Keratinocyte (primary cell): ENCODE results near the gene STAC2.

Experiments used
- CTCF ChIP-seq, 3 experiments: IDR thresholded peaks in 1 of 3; conservative IDR thresholded peaks in 1 of 3; optimal IDR thresholded peaks in 1 of 3; 2 replicates in 2 of 3; 3 replicates in 1 of 3; pipeline versions ENCODE3 to v1.5.1; 2011; ENCODE audit warnings: low read length in 3 of 3, mild to moderate bottlenecking in 3 of 3, moderate library complexity in 2 of 3, control low read depth in 1 of 3, inconsistent platforms in 1 of 3; ENCODE audit not compliant: insufficient read depth in 2 of 3; ENCODE audit errors: extremely low read depth in 1 of 3
- EZH2 ChIP-seq: IDR thresholded peaks from one replicate; pipeline ENCODE4 v1.6.1; 2012; ENCODE audit warnings: inconsistent platforms, mild to moderate bottlenecking, low read length, moderate library complexity

- TF ChIP-seq CTCF (optimal IDR thresholded peaks at IDR 0.05 in 1 of 3, IDR thresholded peaks at IDR 0.05 in 1 of 3, conservative IDR thresholded peaks at IDR 0.05 in 1 of 3; ENCODE audit: extremely low read depth in 1 of 3, insufficient read depth in 2 of 3, low read length in 3 of 3): peak; percentile 94 to 98 (median 95)
- TF ChIP-seq EZH2: no peak
These were observed 19.1 kb upstream of the STAC2 start for GRCh38 chr17:39244600-39245570.
